HUDEP-2 (cell line): ENCODE data around the gene CDC14A.

ENCODE experiments used
- DNase-seq, 76 experiments: peaks; one replicate each; lab custom pipeline; 2025; ENCODE audit not compliant: unreplicated experiment in 76 of 76; lab: John Stamatoyannopoulos, UW

The CDC14A gene

GRCh38 chr1:100524355-100524754 is 172.0 kb downstream of the CDC14A start:
- DNase-seq, result no peak

- DNase-seq, result no peak
Observed at GRCh38 chr1:100526894-100527293, 174.6 kb downstream of the CDC14A start.

- no peak for DNase-seq
Observed at GRCh38 chr1:100528871-100529270, 176.6 kb downstream of the CDC14A start.

- DNase-seq, result no peak
Observed at GRCh38 chr1:100530141-100530540, 177.8 kb downstream of the CDC14A start.

- DNase-seq, result no peak
Observed at GRCh38 chr1:100530880-100531487, 178.7 kb downstream of the CDC14A start.

- DNase-seq, result no peak
Observed at GRCh38 chr1:100532645-100533044, 180.3 kb downstream of the CDC14A start.

GRCh38 chr1:100535264-100535663 is 183.0 kb downstream of the CDC14A start:
- no peak for DNase-seq

- DNase-seq, result no peak
Observed at GRCh38 chr1:100536031-100536430, 183.7 kb downstream of the CDC14A start.

GRCh38 chr1:100538913-100539835 is 186.9 kb downstream of the CDC14A start:
- DNase-seq, result peak in 23 of 76 experiments; percentile 2 to 36 (median 16)

GRCh38 chr1:100539836-100540536 is 187.7 kb downstream of the CDC14A start:
- DNase-seq, result peak in 4 of 76 experiments; percentile 4 to 34 (median 21)

GRCh38 chr1:100542285-100542684 is 190.0 kb downstream of the CDC14A start:
- no peak for DNase-seq

- peak in 22 of 76 experiments; percentile 3 to 44 (median 16) for DNase-seq
Observed at GRCh38 chr1:100543640-100544039, 191.3 kb downstream of the CDC14A start.

GRCh38 chr1:100544791-100545190 is 192.5 kb downstream of the CDC14A start:
- DNase-seq, result no peak

- no peak for DNase-seq
Observed at GRCh38 chr1:100545855-100546254, 193.5 kb downstream of the CDC14A start.

GRCh38 chr1:100552031-100552430 is 199.7 kb downstream of the CDC14A start:
- no peak for DNase-seq

- DNase-seq, result no peak
Observed at GRCh38 chr1:100552922-100553321, 200.6 kb downstream of the CDC14A start.

GRCh38 chr1:100556181-100556580 is 203.9 kb downstream of the CDC14A start:
- DNase-seq, result no peak

- no peak for DNase-seq
Observed at GRCh38 chr1:100556925-100557605, 204.8 kb downstream of the CDC14A start.

GRCh38 chr1:100557606-100557953 is 205.3 kb downstream of the CDC14A start:
- DNase-seq, result no peak

- DNase-seq, result no peak
Observed at GRCh38 chr1:100565533-100565932, 213.2 kb downstream of the CDC14A start.
